ENCODE data around the gene VPS13C.

DNA sequence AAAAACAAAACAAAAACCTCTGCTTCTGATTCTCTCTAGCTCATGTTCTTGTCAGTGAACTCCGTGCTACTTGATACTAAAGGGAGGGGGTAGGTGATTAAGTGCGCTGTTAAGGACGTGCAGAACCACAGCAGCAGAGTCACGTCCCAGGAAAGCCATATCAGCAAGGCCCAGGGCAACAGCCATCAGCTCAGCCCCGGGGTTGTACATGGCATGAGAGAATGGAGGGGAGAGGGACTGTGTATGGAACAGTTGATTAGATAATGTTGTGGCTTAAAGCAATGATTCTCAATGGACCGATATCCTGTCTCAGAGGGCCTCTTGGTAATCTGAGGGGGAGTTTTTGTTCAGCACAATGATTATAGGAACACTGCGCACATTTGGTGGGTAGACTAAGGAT, 34.1 kb upstream of the VPS13C start:
- no peak for TF ChIP-seq CTCF (conservative IDR thresholded peaks at IDR 0.05; ENCODE audit: low read length)
- TF ChIP-seq EZH2phosphoT487 (IDR thresholded peaks at IDR 0.05; ENCODE audit: borderline replicate concordance): no peak
